Fibroblast of upper back skin (primary cell): Measurements from ENCODE around the gene SLC25A38.

Experiments used
- DNase-seq: peaks from one replicate; pipeline ENCODE4 v3.0.0-alpha.2; 2013

Gene SLC25A38

GRCh38 chr3:39438880-39439279, 55.7 kb downstream of the SLC25A38 start:
- no peak for DNase-seq

DNA sequence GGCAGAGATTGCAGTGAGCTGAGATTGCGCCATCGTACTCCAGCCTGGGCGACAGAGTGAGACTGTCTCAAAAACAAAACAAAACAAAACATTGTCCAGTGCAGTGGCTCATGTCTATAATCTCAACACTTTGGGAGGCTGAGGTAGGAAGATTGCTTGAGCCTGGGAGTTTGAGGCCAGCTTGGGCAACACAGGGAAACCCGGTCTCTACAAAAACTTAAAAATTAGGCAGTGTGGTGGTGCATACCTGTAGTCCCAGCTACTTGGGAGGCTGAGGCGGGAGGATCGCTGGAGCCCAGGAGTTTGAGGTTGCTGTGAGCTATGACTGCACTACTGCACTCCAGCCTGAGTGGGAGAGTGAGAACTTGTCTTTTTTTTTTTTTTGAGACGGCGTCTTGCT, 57.1 kb downstream of the SLC25A38 start:
- no peak for DNase-seq

DNA sequence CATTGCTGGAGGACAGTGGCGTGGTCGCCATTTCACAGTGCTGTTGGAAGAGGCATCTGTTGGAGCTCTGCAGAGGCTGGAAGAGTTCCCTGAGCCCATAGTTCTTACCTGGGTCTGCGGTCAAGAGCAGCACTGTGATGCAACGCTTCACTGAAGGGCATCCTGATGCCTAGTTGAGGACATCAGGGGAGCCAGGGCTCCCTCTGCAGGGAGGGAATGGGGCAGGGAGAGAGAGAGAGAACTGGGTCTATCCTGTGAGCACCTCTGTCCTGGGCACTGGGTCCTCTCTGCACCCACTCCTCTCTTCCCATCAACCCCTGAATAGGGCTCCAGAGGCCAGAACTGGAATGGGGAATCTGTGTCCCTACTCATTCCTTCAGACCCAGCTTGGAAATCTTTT, 60.4 kb downstream of the SLC25A38 start:
- no peak for DNase-seq

- DNase-seq, result no peak
Observed at GRCh38 chr3:39445927-39446326, 62.8 kb downstream of the SLC25A38 start.

DNA sequence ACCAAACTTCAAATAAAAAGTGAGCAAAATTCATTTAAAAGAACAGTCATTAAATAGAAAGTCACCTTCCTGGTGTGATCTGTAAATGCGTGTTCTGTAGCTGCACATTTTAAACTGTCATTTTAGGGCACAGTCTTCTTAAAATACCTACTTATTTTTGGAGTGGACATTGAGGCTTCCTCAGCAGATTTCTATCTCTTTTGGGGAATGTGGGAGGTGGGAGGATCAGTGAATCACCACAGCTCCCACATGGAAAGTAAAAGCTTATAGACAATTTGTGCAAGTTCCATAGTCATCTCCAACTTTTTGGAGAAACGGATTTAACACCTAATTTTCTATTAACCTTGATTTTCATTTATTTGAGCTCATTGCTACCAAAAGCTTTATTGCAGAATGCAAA, 63.3 kb downstream of the SLC25A38 start:
- DNase-seq, result no peak
